Hepatocyte (in vitro differentiated cells): ENCODE measurements around the gene TMEM175. TPM values are rescaled to one million over a fixed set of nuclear protein-coding genes. Genes with fewer than 3 reads are reported as not detected.

ENCODE experiments used
- DNase-seq: peaks from one replicate; pipeline ENCODE4 v3.0.0-alpha.2; 2016; ENCODE audit warnings: low spot score
- H2AFZ ChIP-seq: fragments of 200-600 bp; sonication (generic); 2 replicates; pipeline ENCODE4 v1.6.0; 2016; ENCODE audit warnings: antibody characterized with exemption, mild to moderate bottlenecking
- H3K27ac ChIP-seq: fragments of 200-600 bp; sonication (generic); 2 replicates; pipeline ENCODE4 v1.5.1; 2016; ENCODE audit warnings: mild to moderate bottlenecking
- H3K27me3 ChIP-seq: fragments of 200-600 bp; sonication (generic); 2 replicates; pipeline ENCODE4 v1.6.1; 2016
- H3K36me3 ChIP-seq: fragments of 200-600 bp; sonication (generic); replicated peaks from 2 replicates; pipeline ENCODE4 v1.5.1; 2016; ENCODE audit warnings: low read depth; ENCODE audit not compliant: insufficient read depth
- H3K4me1 ChIP-seq: fragments of 200-600 bp; sonication (generic); 2 replicates; pipeline ENCODE4 v1.5.1; 2016; ENCODE audit warnings: mild to moderate bottlenecking, moderate library complexity; ENCODE audit not compliant: insufficient read depth
- H3K4me2 ChIP-seq: fragments of 200-600 bp; sonication (generic); 2 replicates; pipeline ENCODE4 v1.6.0; 2016
- H3K4me3 ChIP-seq: fragments of 200-600 bp; sonication (generic); 2 replicates; pipeline ENCODE4 v1.5.1; 2016; ENCODE audit warnings: mild to moderate bottlenecking
- H3K79me2 ChIP-seq: fragments of 200-600 bp; sonication (generic); 2 replicates; pipeline ENCODE4 v1.6.0; 2017; ENCODE audit warnings: mild to moderate bottlenecking
- H3K9me2 ChIP-seq: fragments of 200-600 bp; sonication (generic); replicated peaks from 2 replicates; pipeline ENCODE4 v1.6.0; 2017; ENCODE audit warnings: mild to moderate bottlenecking; ENCODE audit not compliant: insufficient read depth
- H3K9me3 ChIP-seq: fragments of 200-600 bp; sonication (generic); 2 replicates; pipeline ENCODE4 v1.5.1; 2016; ENCODE audit warnings: low read depth, mild to moderate bottlenecking
- H4K20me1 ChIP-seq: fragments of 200-600 bp; sonication (generic); 2 replicates; pipeline ENCODE4 v1.6.0; 2016; ENCODE audit warnings: mild to moderate bottlenecking; ENCODE audit not compliant: insufficient read depth, poor library complexity, severe bottlenecking
- CTCF ChIP-seq: fragments of 200-600 bp; sonication (generic); IDR thresholded peaks from 2 replicates; pipeline ENCODE4 v1.5.1; 2016; ENCODE audit warnings: antibody characterized with exemption, mild to moderate bottlenecking; ENCODE audit not compliant: poor library complexity
- EZH2 ChIP-seq: fragments of 200-600 bp; sonication (generic); IDR thresholded peaks from 2 replicates; pipeline ENCODE4 v1.6.1; 2016; ENCODE audit warnings: antibody characterized with exemption, mild to moderate bottlenecking, borderline replicate concordance
- EZH2phosphoT487 ChIP-seq: fragments of 200-600 bp; sonication (generic); IDR thresholded peaks from one replicate; pipeline ENCODE4 v1.6.1; 2018; ENCODE audit warnings: antibody characterized with exemption, mild to moderate bottlenecking, low read depth, moderate library complexity; ENCODE audit not compliant: unreplicated experiment, severe bottlenecking
- WGBS: methylation state at CpG from one replicate; pipeline ENCODE4 v1.1.6; 2016; ENCODE audit warnings: low lambda C conversion rate; ENCODE audit errors: missing lambda C conversion rate; 5-methylcytosine and 5-hydroxymethylcytosine counted together
- polyA plus RNA-seq: library from polyadenylated mRNA; unstranded; fragments of >200 nt; fragmentation: Nextera tagmentation; extraction: Ambion mirVana; gene quantifications from 2 replicates; pipeline ENCODE4 v1.2.1, GENCODE V29; 2016
- total RNA-seq: library from RNA; depleted of rRNA; stranded (reverse); fragments of >200 nt; gene quantifications from 2 replicates; pipeline ENCODE4 v1.2.3, GENCODE V29; 2014

TMEM175 gene
- total and polyA plus RNA-seq, 2 experiments from 2014 or later, result 14.8 to 31.4 TPM

GRCh38 chr4:964346-965025, 32.2 kb downstream of the TMEM175 start:
- no peak for TF ChIP-seq EZH2phosphoT487
- TF ChIP-seq EZH2, result no peak
- TF ChIP-seq CTCF, result no peak
- H2AFZ ChIP-seq, result no peak overlapping the region
- no peaks in the 10 kb centered on the region for H3K9me3 ChIP-seq
- no peak overlapping the region for H3K27ac ChIP-seq
- no peaks in the 10 kb centered on the region for H3K27me3 ChIP-seq
- 95% methylated on average over 21 of the region's 23 CpGs for WGBS
- H3K36me3 ChIP-seq, result no peaks in the 10 kb centered on the region
- no peaks in the 10 kb centered on the region for H3K4me1 ChIP-seq
- H3K4me3 ChIP-seq, result no peak overlapping the region
- no peaks in the 10 kb centered on the region for H3K79me2 ChIP-seq
- H3K4me2 ChIP-seq, result no peak overlapping the region
- DNase-seq, result no peak
- no peaks in the 10 kb centered on the region for H3K9me2 ChIP-seq
- H4K20me1 ChIP-seq, result no peaks in the 10 kb centered on the region

- 94% methylated on average over 25 of the region's 26 CpGs for WGBS
- Histone ChIP-seq H2AFZ (no peak overlapping the region), H3K4me2 (no peak overlapping the region), H4K20me1 (no peaks in the 10 kb centered on the region), H3K36me3 (no peaks in the 10 kb centered on the region), H3K4me3 (no peak overlapping the region), H3K27me3 (no peaks in the 10 kb centered on the region), H3K9me2 (no peaks in the 10 kb centered on the region), H3K9me3 (no peaks in the 10 kb centered on the region), H3K27ac (no peak overlapping the region), H3K79me2 (no peaks in the 10 kb centered on the region), H3K4me1 (no peaks in the 10 kb centered on the region)
- DNase-seq, result no peak
- TF ChIP-seq EZH2 (no peak), EZH2phosphoT487 (no peak), CTCF (no peak)
Observed at GRCh38 chr4:965048-965765, 32.9 kb downstream of the TMEM175 start.

- H3K9me2 ChIP-seq, result no peaks in the 10 kb centered on the region
- no peaks in the 10 kb centered on the region for H3K4me1 ChIP-seq
Observed at GRCh38 chr4:965766-966134, 33.5 kb downstream of the TMEM175 start.

More at GRCh38 chr4:965766-966134, 33.5 kb downstream of the TMEM175 start:
- Histone ChIP-seq H3K4me2 (no peak overlapping the region), H2AFZ (no peak overlapping the region), H3K27me3 (no peaks in the 10 kb centered on the region), H3K9me3 (no peaks in the 10 kb centered on the region), H3K36me3 (no peaks in the 10 kb centered on the region), H3K79me2 (no peaks in the 10 kb centered on the region), H3K4me3 (no peak overlapping the region), H3K27ac (no peak overlapping the region), H4K20me1 (no peaks in the 10 kb centered on the region)
- TF ChIP-seq EZH2, result no peak
- no peak for DNase-seq
- 96% methylated on average over 20 of the region's 21 CpGs for WGBS
